ENCODE measurements around the gene ERCC1. TPM values are rescaled to one million over a fixed set of nuclear protein-coding genes. Genes with fewer than 3 reads are reported as not detected.

Gene ERCC1
- total and polyA plus RNA-seq, 4 donors: 19.2 to 28.7 (median 22.0) TPM

GRCh38 chr19:45442408-45442777, 18.7 kb upstream of the ERCC1 start:
- no peak overlapping the region for H3K4me3 ChIP-seq (ENCODE audit: low read depth in 1 of 3, low read length in 3 of 3)
- H3K27me3 ChIP-seq (ENCODE audit: control insufficient read depth in 4 of 4, insufficient read depth in 4 of 4, low read length in 3 of 4): no peaks in the 10 kb centered on the region
- no peak for DNase-seq (ENCODE audit: low spot score)
- peak overlapping the region in 1 of 2 donors; percentile 5 for H3K27ac ChIP-seq (ENCODE audit: low read depth in 1 of 2, low read length in 2 of 2)
- H3K36me3 ChIP-seq (ENCODE audit: control insufficient read depth in 4 of 4, insufficient read depth in 3 of 4, low read depth in 1 of 4, low read length in 3 of 4): no peaks in the 10 kb centered on the region
- TF ChIP-seq ATF3 (IDR thresholded peaks at IDR 0.05) (no peak), CTCF (IDR thresholded peaks at IDR 0.05; ENCODE audit: low read depth, low read length, missing input control) (no peak), FOXA2 (IDR thresholded peaks at IDR 0.05) (no peak), RXRA (IDR thresholded peaks at IDR 0.05) (no peak), SP1 (IDR thresholded peaks at IDR 0.05) (no peak), TAF1 (conservative IDR thresholded peaks at IDR 0.05) (no peak), YY1 (IDR thresholded peaks at IDR 0.05) (no peak), ZBTB33 (IDR thresholded peaks at IDR 0.05) (no peak), EGR1 (IDR thresholded peaks at IDR 0.05; ENCODE audit: low read depth in 2 of 2) (no peak), FOXA1 (IDR thresholded peaks at IDR 0.05) (no peak), RAD21 (IDR thresholded peaks at IDR 0.05) (no peak), NR2F2 (IDR thresholded peaks at IDR 0.05) (no peak), MAX (IDR thresholded peaks at IDR 0.05) (no peak)
- peaks cover 4 to 17% (median 9%) of the 10 kb centered on the region in 4 donors for H3K4me1 ChIP-seq (ENCODE audit: control insufficient read depth in 4 of 4, insufficient read depth in 4 of 4, low read length in 3 of 4)
- 75% methylated on average over 2 of the region's 2 CpGs for WGBS
- no peaks in the 10 kb centered on the region for H3K9me3 ChIP-seq (ENCODE audit: control insufficient read depth in 4 of 4, low read length in 3 of 4)
- no peak overlapping the region for H3K9ac ChIP-seq (ENCODE audit: low read depth in 1 of 2, low read length in 2 of 2)

- Histone ChIP-seq H3K4me3 (ENCODE audit: low read depth in 1 of 3, low read length in 3 of 3) (no peak overlapping the region), H3K9ac (ENCODE audit: low read depth in 1 of 2, low read length in 2 of 2) (no peak overlapping the region), H3K9me3 (ENCODE audit: control insufficient read depth in 4 of 4, low read length in 3 of 4) (no peaks in the 10 kb centered on the region), H3K36me3 (ENCODE audit: control insufficient read depth in 4 of 4, insufficient read depth in 3 of 4, low read depth in 1 of 4, low read length in 3 of 4) (no peaks in the 10 kb centered on the region), H3K27me3 (ENCODE audit: control insufficient read depth in 4 of 4, insufficient read depth in 4 of 4, low read length in 3 of 4) (no peaks in the 10 kb centered on the region), H3K4me1 (ENCODE audit: control insufficient read depth in 4 of 4, insufficient read depth in 4 of 4, low read length in 3 of 4) (peaks cover 4 to 17% (median 9%) of the 10 kb centered on the region in 4 donors), H3K27ac (ENCODE audit: low read depth in 1 of 2, low read length in 2 of 2) (no peak overlapping the region)
- WGBS: 95% methylated on average over 9 of the region's 9 CpGs
- TF ChIP-seq CTCF (IDR thresholded peaks at IDR 0.05; ENCODE audit: low read depth, low read length, missing input control): no peak
- TF ChIP-seq SP1 (IDR thresholded peaks at IDR 0.05): no peak
- no peak for TF ChIP-seq EGR1 (IDR thresholded peaks at IDR 0.05; ENCODE audit: low read depth in 2 of 2)
- no peak for TF ChIP-seq YY1 (IDR thresholded peaks at IDR 0.05)
- no peak for TF ChIP-seq REST (IDR thresholded peaks at IDR 0.05)
- TF ChIP-seq HNF4G (IDR thresholded peaks at IDR 0.05): no peak
- no peak for TF ChIP-seq ZBTB33 (IDR thresholded peaks at IDR 0.05)
- TF ChIP-seq ATF3 (IDR thresholded peaks at IDR 0.05): no peak
- DNase-seq (ENCODE audit: low spot score): no peak
These were observed 17.3 kb upstream of the ERCC1 start for GRCh38 chr19:45440873-45441654.
